GM04504 (cell line): ENCODE data around the gene YPEL3.

Experiments
- DNase-seq: peaks from one replicate; pipeline ENCODE4 v3.0.0-alpha.2; 2012; ENCODE audit warnings: low read depth

The YPEL3 gene

DNA sequence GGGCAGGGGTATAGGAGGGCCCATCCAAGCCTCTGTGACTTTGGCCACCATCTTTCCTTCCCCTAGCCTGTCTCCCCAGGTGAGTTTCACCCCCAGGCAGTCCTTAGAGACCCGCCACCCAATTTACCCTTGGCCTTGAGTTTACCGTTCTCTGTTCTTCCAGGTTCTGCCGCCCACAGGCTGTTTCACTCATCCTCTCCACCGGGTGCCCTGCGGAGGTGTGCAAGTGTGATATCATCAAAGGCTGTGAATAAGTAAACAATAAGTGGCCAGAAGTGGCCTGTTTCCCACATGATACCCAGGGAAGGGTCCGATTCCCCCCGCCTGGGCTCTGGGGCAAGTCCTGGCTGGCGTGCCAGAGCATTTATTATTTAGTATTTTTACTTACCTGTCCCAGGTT is 49.8 kb downstream of the YPEL3 start:
- no peak for DNase-seq
